ENCODE results near the gene SH2D1B. TPM values are rescaled to one million over a fixed set of nuclear protein-coding genes. Genes with fewer than 3 reads are reported as not detected.

SH2D1B gene
- total RNA-seq, 2 experiments from 2014 or later: not detected

DNA sequence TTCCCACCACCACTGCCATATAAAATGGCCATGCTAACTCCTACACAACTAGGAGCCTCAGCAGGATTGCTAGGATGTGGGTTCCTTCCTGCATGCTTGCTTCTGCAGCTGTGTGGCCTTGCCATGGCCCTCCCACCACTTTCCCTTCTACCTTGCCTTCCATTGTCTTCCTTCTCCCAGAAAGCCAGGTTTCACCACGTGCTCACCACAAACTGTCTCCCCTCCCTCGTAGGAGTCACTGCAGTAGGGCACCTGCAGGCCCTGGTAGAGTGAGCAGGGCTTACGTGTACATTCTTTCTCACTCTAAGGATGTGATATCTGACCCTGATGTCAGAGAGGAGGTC is 26.7 kb downstream of the SH2D1B start:
- no peak for DNase-seq
- Mint-ChIP-seq H3K4me3 (no peak overlapping the region), H3K36me3 (ENCODE audit: low read depth) (no peaks in the 10 kb centered on the region), H3K9me3 (no peaks in the 10 kb centered on the region), H3K27me3 (ENCODE audit: low read depth) (peaks cover 8% of the 10 kb centered on the region), H3K27ac (no peak overlapping the region), H3K4me1 (ENCODE audit: low read depth) (no peaks in the 10 kb centered on the region)
- intact Hi-C loops (cut with micrococcal nuclease): no loop called here
- CTCF ChIA-PET: no interaction called here

- Mint-ChIP-seq H3K9me3 (no peaks in the 10 kb centered on the region), H3K4me1 (ENCODE audit: low read depth) (no peaks in the 10 kb centered on the region), H3K27ac (no peak overlapping the region), H3K4me3 (no peak overlapping the region), H3K36me3 (ENCODE audit: low read depth) (no peaks in the 10 kb centered on the region), H3K27me3 (ENCODE audit: low read depth) (peaks cover 3% of the 10 kb centered on the region)
- CTCF ChIA-PET: no interaction called here
- intact Hi-C loops (cut with micrococcal nuclease): no loop called here
- no peak for DNase-seq
Measured at GRCh38 chr1:162384601-162385279, 27.2 kb downstream of the SH2D1B start.

GRCh38 chr1:162384116-162384515 is 27.8 kb downstream of the SH2D1B start:
- no peaks in the 10 kb centered on the region for H3K9me3 Mint-ChIP-seq

DNA sequence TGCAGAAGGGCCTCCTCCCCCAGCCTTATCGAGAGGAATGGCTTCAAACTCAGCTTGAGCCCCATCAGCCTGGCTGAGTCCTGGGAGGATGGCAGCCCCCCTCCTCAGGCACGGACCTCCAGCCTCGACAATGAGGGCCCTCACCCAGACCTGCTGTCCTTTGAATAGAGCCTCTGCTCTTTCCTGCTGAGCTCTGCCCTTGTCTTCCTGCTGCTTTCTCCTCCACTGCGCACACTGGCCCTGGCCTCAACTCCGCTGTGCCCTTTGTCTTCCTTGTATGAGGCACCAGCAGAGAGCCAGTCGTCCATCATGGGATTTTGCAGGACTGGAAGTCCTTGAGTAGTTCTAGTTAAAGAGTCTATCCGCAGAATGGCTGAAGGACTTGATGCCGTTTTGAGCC is 28.4 kb downstream of the SH2D1B start:
- CTCF ChIA-PET: no interaction called here
- intact Hi-C loops (cut with micrococcal nuclease): no loop called here
- Mint-ChIP-seq H3K9me3 (no peaks in the 10 kb centered on the region), H3K27me3 (ENCODE audit: low read depth) (no peaks in the 10 kb centered on the region), H3K36me3 (ENCODE audit: low read depth) (no peaks in the 10 kb centered on the region), H3K27ac (no peak overlapping the region), H3K4me3 (no peak overlapping the region), H3K4me1 (ENCODE audit: low read depth) (no peaks in the 10 kb centered on the region)
- DNase-seq: no peak

More at GRCh38 chr1:162384116-162384515, 27.8 kb downstream of the SH2D1B start:
- Mint-ChIP-seq H3K36me3 (ENCODE audit: low read depth) (no peaks in the 10 kb centered on the region), H3K4me1 (ENCODE audit: low read depth) (no peaks in the 10 kb centered on the region), H3K27me3 (ENCODE audit: low read depth) (peaks cover 3% of the 10 kb centered on the region), H3K27ac (no peak overlapping the region), H3K4me3 (no peak overlapping the region)
- intact Hi-C loops (cut with micrococcal nuclease): no loop called here
- no peak for DNase-seq
- CTCF ChIA-PET: no interaction called here

DNA sequence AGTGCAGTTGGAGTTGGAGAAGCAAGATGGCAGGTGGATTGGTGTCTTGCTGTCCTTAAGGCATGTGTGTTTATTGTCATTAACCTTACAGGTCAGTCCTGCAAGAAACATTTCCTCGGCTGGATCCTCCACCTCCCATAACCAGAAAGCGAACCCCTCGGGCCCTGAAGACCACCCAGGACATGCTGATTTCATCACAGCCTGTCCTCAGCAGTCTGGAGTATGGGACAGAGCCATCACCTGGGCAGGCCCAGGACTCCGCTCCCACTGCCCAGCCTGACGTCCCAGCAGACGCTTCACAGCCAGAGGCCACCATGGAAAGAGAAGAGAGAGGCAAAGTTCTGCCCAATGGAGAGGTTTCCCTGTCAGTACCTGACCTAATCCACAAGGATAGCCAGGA is 28.8 kb downstream of the SH2D1B start:
- H3K27me3 Mint-ChIP-seq (ENCODE audit: low read depth): no peaks in the 10 kb centered on the region
- no peaks in the 10 kb centered on the region for H3K36me3 Mint-ChIP-seq (ENCODE audit: low read depth)
- H3K27ac Mint-ChIP-seq: no peak overlapping the region
- CTCF ChIA-PET: no interaction called here
- no peaks in the 10 kb centered on the region for H3K4me1 Mint-ChIP-seq (ENCODE audit: low read depth)
- intact Hi-C loops (cut with micrococcal nuclease): no loop called here
- no peaks in the 10 kb centered on the region for H3K9me3 Mint-ChIP-seq
- no peak overlapping the region for H3K4me3 Mint-ChIP-seq
- no peak for DNase-seq

DNA sequence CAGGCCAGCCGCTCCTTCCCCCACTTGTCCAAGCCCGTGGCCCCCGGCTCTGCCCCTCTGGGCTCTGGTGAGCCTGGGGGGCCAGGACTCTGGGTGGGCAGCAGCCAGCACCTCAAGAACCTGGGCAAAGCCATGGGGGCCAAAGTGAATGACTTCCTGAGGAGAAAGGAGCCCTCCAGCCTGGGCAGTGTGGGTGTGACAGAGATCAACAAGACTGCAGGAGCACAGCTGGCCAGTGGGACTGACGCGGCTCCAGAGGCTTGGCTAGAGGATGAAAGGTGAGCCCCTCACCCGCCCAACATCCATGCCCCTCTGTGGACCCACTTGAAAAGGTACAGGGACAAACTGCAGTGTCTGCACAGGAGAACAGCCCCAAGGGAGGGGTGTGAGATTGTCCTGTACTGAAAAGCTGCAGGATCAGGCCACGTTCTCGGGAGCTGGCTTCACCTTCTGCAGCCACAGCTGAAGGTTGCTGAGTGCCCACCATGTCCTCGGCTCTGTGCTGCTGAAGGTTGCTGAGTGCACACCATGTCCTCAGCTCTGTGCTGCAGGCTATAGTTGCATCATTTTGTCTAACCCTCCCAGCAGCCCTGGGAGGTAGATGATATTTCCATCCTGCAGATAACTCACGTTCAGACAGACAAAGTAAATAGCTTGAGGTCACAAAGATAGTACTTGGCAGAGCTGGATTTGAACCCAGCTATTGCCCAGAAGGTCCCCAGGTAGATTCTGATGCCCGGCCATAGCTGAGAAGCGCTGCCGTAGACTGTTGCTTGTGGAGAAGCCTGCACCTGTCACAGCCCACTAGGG is 29.8 kb downstream of the SH2D1B start:
- intact Hi-C loops (cut with micrococcal nuclease): no loop called here
- H3K36me3 Mint-ChIP-seq (ENCODE audit: low read depth): no peaks in the 10 kb centered on the region
- H3K27ac Mint-ChIP-seq: no peak overlapping the region
- DNase-seq: no peak
- H3K4me3 Mint-ChIP-seq: no peak overlapping the region
- H3K27me3 Mint-ChIP-seq (ENCODE audit: low read depth): no peaks in the 10 kb centered on the region
- H3K9me3 Mint-ChIP-seq: no peaks in the 10 kb centered on the region
- CTCF ChIA-PET: interaction anchor here (1.3 kb wide), 1 partner anchor 24 kb away, joined by 3 read pairs; no protein-coding TSS in a partner anchor
- H3K4me1 Mint-ChIP-seq (ENCODE audit: low read depth): no peaks in the 10 kb centered on the region

DNA sequence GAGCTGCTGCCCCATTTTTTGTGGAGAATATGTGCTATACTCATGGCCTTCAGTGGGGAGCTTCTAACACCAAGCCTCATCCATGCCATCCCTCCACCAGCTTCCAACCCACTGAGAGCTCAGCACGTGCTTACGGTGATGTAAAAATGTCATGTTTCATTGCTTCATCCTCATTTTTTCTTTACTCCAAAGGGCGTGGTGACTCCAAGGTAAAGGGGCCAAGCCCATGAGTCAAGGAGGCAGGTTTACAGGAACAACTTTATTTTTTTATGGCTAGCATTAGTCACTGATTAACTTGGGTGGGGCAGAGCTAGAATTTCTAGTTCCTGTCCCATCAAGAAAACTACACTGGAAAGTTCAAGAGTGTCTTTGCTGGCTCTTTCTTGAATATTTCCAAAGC is 30.6 kb downstream of the SH2D1B start, which contains the start of gene C1orf226:
TSS of gene C1orf226 (plus strand) at position 346 of the 400 bp plus-strand sequence. CDS start 174 bp downstream, outside the sequence.
- Mint-ChIP-seq H3K9me3 (no peaks in the 10 kb centered on the region), H3K4me3 (no peak within 1 kb of the TSS)

DNA sequence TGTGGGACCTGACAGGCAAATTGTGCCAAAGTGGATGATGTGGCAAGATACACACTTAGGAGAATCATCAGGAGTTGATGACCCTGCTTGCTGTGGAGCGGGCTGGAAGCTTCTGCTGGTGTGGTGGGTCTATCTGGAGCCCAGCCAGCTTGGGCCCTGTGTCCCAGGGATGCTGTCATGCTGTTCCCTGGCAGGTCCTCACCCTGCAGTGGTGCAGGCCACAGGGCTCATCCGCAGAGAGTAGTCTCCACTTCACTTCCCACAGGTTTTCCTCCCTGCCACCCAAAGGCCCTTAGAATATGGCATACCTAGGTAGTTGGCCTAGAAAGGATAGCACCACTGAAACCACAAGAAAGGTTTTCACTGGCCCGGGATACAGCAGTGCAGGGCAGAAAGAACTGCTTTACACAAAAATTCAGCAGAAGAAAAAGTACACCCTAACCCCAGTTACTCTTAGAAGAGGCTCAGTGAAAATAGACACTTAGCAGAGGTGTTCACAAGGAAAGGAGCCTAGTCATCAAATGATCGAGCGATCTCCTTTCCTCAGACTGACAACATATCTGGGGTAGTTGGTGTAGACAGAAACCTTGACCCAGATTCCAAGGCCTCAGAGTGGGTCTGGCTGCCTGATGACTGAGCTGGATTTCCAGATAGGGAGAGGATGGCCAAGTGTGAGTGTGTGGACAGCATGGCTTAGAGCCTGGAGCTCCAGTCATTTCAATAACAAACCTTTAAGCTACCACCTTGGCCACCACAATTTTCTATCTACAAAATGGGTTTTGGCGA is 31.7 kb downstream of the SH2D1B start:
- no peaks in the 10 kb centered on the region for H3K4me1 Mint-ChIP-seq (ENCODE audit: low read depth)
- H3K27me3 Mint-ChIP-seq (ENCODE audit: low read depth): no peaks in the 10 kb centered on the region
- CTCF ChIA-PET: interaction anchor here (1.0 to 1.3 kb wide), 2 partner anchors 11 to 23 kb away, joined by 3 to 4 read pairs; no protein-coding TSS in a partner anchor
- intact Hi-C loops (cut with micrococcal nuclease): no loop called here
- H3K4me3 Mint-ChIP-seq: no peak overlapping the region
- DNase-seq: no peak
- H3K36me3 Mint-ChIP-seq (ENCODE audit: low read depth): no peaks in the 10 kb centered on the region
- no peak overlapping the region for H3K27ac Mint-ChIP-seq
- no peaks in the 10 kb centered on the region for H3K9me3 Mint-ChIP-seq

More for the DNA sequence above, 30.6 kb downstream of the SH2D1B start, which contains the start of gene C1orf226:
- Mint-ChIP-seq H3K36me3 (ENCODE audit: low read depth) (no peaks in the 10 kb centered on the region), H3K4me1 (ENCODE audit: low read depth) (no peaks in the 10 kb centered on the region), H3K27ac (no peak within 1 kb of the TSS), H3K27me3 (ENCODE audit: low read depth) (no peaks in the 10 kb centered on the region)
- CTCF ChIA-PET: interaction anchor here (1.3 kb wide), 1 partner anchor 24 kb away, joined by 3 read pairs; no protein-coding TSS in a partner anchor
- intact Hi-C loops (cut with micrococcal nuclease): no loop called here
- DNase-seq: no peak

DNA sequence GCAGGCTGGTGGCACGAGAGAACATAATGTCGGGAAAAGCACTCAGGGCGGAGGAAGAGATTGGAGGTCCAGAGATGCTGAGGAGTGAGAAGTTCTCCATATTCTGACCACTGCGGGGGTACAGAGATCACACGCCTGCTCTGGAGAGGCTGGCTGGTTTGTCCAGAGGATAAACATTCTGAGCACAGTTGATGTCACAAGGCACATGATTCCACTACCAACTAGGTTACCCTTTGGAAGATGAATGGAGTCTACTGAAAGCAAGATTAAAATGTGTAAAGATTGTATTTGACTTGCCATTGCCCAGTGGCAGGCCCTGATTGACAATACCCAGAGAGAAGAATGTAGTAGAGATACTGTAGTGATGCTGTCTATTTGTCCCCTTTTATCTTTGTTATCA is 35.2 kb downstream of the SH2D1B start, which contains the start of gene SPATA46:
TSS of gene SPATA46 (minus strand) at position 164 of the 400 bp plus-strand sequence. CDS start at position 100, 64 bp downstream.
- H3K9me3 Mint-ChIP-seq: no peaks in the 10 kb centered on the region
- intact Hi-C loops (cut with micrococcal nuclease): no loop called here
- DNase-seq: no peak
- no peak within 1 kb of the TSS for H3K27ac Mint-ChIP-seq
- no peaks in the 10 kb centered on the region for H3K36me3 Mint-ChIP-seq (ENCODE audit: low read depth)
- H3K4me1 Mint-ChIP-seq (ENCODE audit: low read depth): no peaks in the 10 kb centered on the region
- no peak within 1 kb of the TSS for H3K4me3 Mint-ChIP-seq
- CTCF ChIA-PET: no interaction called here
- no peaks in the 10 kb centered on the region for H3K27me3 Mint-ChIP-seq (ENCODE audit: low read depth)

DNA sequence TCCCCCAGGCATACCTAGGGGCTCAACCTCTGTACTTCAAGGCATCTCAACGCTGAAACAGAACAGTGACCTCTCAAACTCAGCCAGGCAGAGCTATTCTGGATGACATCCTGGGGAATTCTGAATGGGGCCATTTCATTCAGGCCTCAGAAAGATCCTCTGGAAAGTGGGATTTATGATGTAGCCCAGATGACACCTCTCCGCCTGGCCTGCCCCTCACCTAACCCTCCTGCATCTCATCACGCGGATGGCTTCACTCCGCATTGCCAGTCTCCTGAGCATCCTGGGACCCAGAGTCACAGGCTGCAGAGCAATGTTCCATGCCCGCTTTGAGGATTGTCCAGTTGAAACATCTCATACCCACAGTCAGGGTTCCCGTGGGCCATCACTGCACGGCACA is 36.5 kb downstream of the SH2D1B start:
- H3K4me3 Mint-ChIP-seq: no peak overlapping the region
- CTCF ChIA-PET: no interaction called here
- no peaks in the 10 kb centered on the region for H3K4me1 Mint-ChIP-seq (ENCODE audit: low read depth)
- no peaks in the 10 kb centered on the region for H3K27me3 Mint-ChIP-seq (ENCODE audit: low read depth)
- intact Hi-C loops (cut with micrococcal nuclease): no loop called here
- H3K36me3 Mint-ChIP-seq (ENCODE audit: low read depth): no peaks in the 10 kb centered on the region
- no peaks in the 10 kb centered on the region for H3K9me3 Mint-ChIP-seq
- DNase-seq: no peak
- no peak overlapping the region for H3K27ac Mint-ChIP-seq

DNA sequence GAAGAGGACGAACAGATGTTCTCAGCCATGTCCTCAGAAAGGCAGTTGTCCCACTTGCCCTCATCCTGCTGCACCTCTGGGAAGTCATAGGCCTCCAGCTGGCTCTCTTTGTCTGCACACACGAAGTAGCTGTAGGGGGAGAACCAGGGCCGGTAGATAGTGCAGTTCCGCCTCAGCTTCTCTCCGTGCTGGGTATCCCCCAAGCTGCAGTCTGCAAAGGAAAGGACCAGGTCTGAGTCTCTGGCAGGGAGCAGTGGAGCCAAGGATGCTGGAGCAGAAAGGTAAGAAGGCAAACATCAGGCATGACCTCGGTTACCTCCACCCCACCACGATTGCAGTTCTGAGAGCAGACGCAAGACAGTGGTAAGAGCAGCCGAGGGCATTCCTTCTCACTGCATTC is 37.5 kb downstream of the SH2D1B start:
- no peak overlapping the region for H3K27ac Mint-ChIP-seq
- no peaks in the 10 kb centered on the region for H3K36me3 Mint-ChIP-seq (ENCODE audit: low read depth)
- no peaks in the 10 kb centered on the region for H3K27me3 Mint-ChIP-seq (ENCODE audit: low read depth)
- CTCF ChIA-PET: no interaction called here
- DNase-seq: no peak
- H3K4me1 Mint-ChIP-seq (ENCODE audit: low read depth): no peaks in the 10 kb centered on the region
- no peaks in the 10 kb centered on the region for H3K9me3 Mint-ChIP-seq
- intact Hi-C loops (cut with micrococcal nuclease): no loop called here
- no peak overlapping the region for H3K4me3 Mint-ChIP-seq

- H3K4me3 Mint-ChIP-seq: no peak overlapping the region
- H3K36me3 Mint-ChIP-seq (ENCODE audit: low read depth): no peaks in the 10 kb centered on the region
- intact Hi-C loops (cut with micrococcal nuclease): no loop called here
- no peak overlapping the region for H3K27ac Mint-ChIP-seq
- DNase-seq: no peak
- H3K27me3 Mint-ChIP-seq (ENCODE audit: low read depth): no peaks in the 10 kb centered on the region
- no peaks in the 10 kb centered on the region for H3K9me3 Mint-ChIP-seq
- no peaks in the 10 kb centered on the region for H3K4me1 Mint-ChIP-seq (ENCODE audit: low read depth)
- CTCF ChIA-PET: no interaction called here
Measured at GRCh38 chr1:162373541-162374260, 38.2 kb downstream of the SH2D1B start.

All from activated naive CD4-positive, alpha-beta T cell treated with anti-CD3 and anti-CD28 coated beads for 36 hours (primary cell).